Measurements from ENCODE around the gene AEBP2.
"Not testable (repeated sequence)": the region's sequence is repeated elsewhere in the genome, so short reads cannot be mapped to it uniquely, and the experiment has no call there.

Gene AEBP2

GRCh38 chr12:19439059-19440018, at the start of gene AEBP2:
AEBP2 (plus strand) TSS chr12:19439492; CDS start chr12:19439700, 208 bp downstream.
- peak; percentile 71 to 81 for DNase-seq

- DNase-seq, result no peak
Observed at GRCh38 chr12:19390051-19390598, 49.2 kb upstream of the AEBP2 start.

GRCh38 chr12:19392644-19393043, 46.6 kb upstream of the AEBP2 start:
- not testable (repeated sequence) for DNase-seq

- DNase-seq, result no peak
Observed at GRCh38 chr12:19394385-19394784, 44.9 kb upstream of the AEBP2 start.

GRCh38 chr12:19397534-19397933, 41.8 kb upstream of the AEBP2 start:
- DNase-seq, result no peak

- DNase-seq, result peak in 1 of 2 donors; percentile 5
Observed at GRCh38 chr12:19398376-19399363, 40.6 kb upstream of the AEBP2 start.

GRCh38 chr12:19400649-19401285, 38.5 kb upstream of the AEBP2 start:
- not testable (repeated sequence) for DNase-seq

- no peak for DNase-seq
Observed at GRCh38 chr12:19402211-19402610, 37.1 kb upstream of the AEBP2 start.

- DNase-seq, result no peak
Observed at GRCh38 chr12:19402743-19403431, 36.4 kb upstream of the AEBP2 start.

- DNase-seq, result no peak
Observed at GRCh38 chr12:19404242-19404880, 34.9 kb upstream of the AEBP2 start.

GRCh38 chr12:19409376-19409775, 29.9 kb upstream of the AEBP2 start:
- DNase-seq, result no peak

GRCh38 chr12:19410211-19410610, 29.1 kb upstream of the AEBP2 start:
- DNase-seq, result no peak

- no peak for DNase-seq
Observed at GRCh38 chr12:19410629-19411185, 28.6 kb upstream of the AEBP2 start.

- DNase-seq, result no peak
Observed at GRCh38 chr12:19411234-19412204, 27.8 kb upstream of the AEBP2 start.

- no peak for DNase-seq
Observed at GRCh38 chr12:19412844-19413243, 26.4 kb upstream of the AEBP2 start.

- DNase-seq, result not testable (repeated sequence)
Observed at GRCh38 chr12:19413582-19413981, 25.7 kb upstream of the AEBP2 start.

- DNase-seq, result no peak
Observed at GRCh38 chr12:19415563-19415962, 23.7 kb upstream of the AEBP2 start.

GRCh38 chr12:19419086-19419485, 20.2 kb upstream of the AEBP2 start:
- no peak for DNase-seq

GRCh38 chr12:19421503-19422282, 17.6 kb upstream of the AEBP2 start:
- no peak for DNase-seq

Measured in inflammatory macrophage treated with lipopolysaccharide for 1 hour (primary cell).